Activated B cell treated with CpG ODN at 0.5 μM for 24 hours (primary cell): ENCODE results near the gene TMEM120A. TPM values are rescaled to one million over a fixed set of nuclear protein-coding genes. Genes with fewer than 3 reads are reported as not detected.
A peak's percentile ranks its signal among the peaks of the same experiment; 100 is the strongest.

ENCODE experiments used
- ATAC-seq: fragments of 200-7000 bp; cut with Tn5 transposase; one replicate; pipeline ENCODE4 v1.10.0; 2021; ENCODE audit warnings: low read depth, mild to moderate bottlenecking, moderate library complexity
- CTCF ChIA-PET: fragments of 350-600 bp; sonication (Branson Sonifier 250); formaldehyde crosslinking; loops from one replicate; lab custom pipeline; 2021; ENCODE audit warnings: antibody characterized with exemption; lab: Charles Lee
- POLR2A ChIA-PET: fragments of 350-600 bp; sonication (Branson Sonifier 250); formaldehyde crosslinking; loops from one replicate; lab custom pipeline; 2021; ENCODE audit warnings: antibody characterized with exemption; lab: Charles Lee
- DNase-seq: peaks from one replicate; pipeline ENCODE4 v3.0.0; 2022
- H3K27ac Mint-ChIP-seq: one replicate; pipeline ENCODE4 v1.8.0; 2020; ENCODE audit warnings: mixed read lengths
- H3K27me3 Mint-ChIP-seq: one replicate; pipeline ENCODE4 v1.8.0; 2021; ENCODE audit warnings: mixed read lengths
- H3K36me3 Mint-ChIP-seq: one replicate; pipeline ENCODE4 v1.8.0; 2021; ENCODE audit warnings: low read depth, mixed read lengths
- H3K4me1 Mint-ChIP-seq: one replicate; pipeline ENCODE4 v1.8.0; 2021; ENCODE audit warnings: mixed read lengths
- H3K4me3 Mint-ChIP-seq: one replicate; pipeline ENCODE4 v1.8.0; 2020; ENCODE audit warnings: mild to moderate bottlenecking, mixed read lengths
- H3K9me3 Mint-ChIP-seq: one replicate; pipeline ENCODE4 v1.8.0; 2020; ENCODE audit warnings: mixed read lengths
- intact Hi-C: fragments of 100-400 bp; cut with micrococcal nuclease; formaldehyde crosslinking; loops from one replicate; pipeline ENCODE4 v1.15.1; 2024
- total RNA-seq: library from RNA; stranded (reverse); gene quantifications from 2 replicates; pipeline ENCODE4 v1.2.3, GENCODE V29; 2022
- TF ChIP-seq, protein P1 (sequence below): fragments of 200-600 bp; IDR thresholded peaks from one replicate; pipeline ENCODE4 v1.8.0; 2022; ENCODE audit warnings: antibody characterized with exemption, mild to moderate bottlenecking

The TMEM120A gene
- total RNA-seq, 1 donor from 2014 or later = 104 TPM

GRCh38 chr7:75995996-75996395 lies 1.6 kb upstream of the TMEM120A start:
- no peak for DNase-seq
- H3K4me3 Mint-ChIP-seq = peak overlapping the region; percentile 38
- ChIA-PET CTCF (no interaction called here), POLR2A (interaction anchor here (1.2 kb wide), 1 partner anchor 13 kb away, joined by 10 read pairs; no protein-coding TSS in a partner anchor)
- no peaks in the 10 kb centered on the region for H3K9me3 Mint-ChIP-seq
- H3K36me3 Mint-ChIP-seq = peaks cover 26% of the 10 kb centered on the region
- intact Hi-C loops = loop anchor here (2.0 kb wide), 2 partner anchors 53 to 117 kb away; partner anchors contain the start of genes MDH2 and RHBDD2
- no peaks in the 10 kb centered on the region for H3K27me3 Mint-ChIP-seq
- no peak for ATAC-seq
- no peak overlapping the region for H3K27ac Mint-ChIP-seq
- TF ChIP-seq, protein P1, sequence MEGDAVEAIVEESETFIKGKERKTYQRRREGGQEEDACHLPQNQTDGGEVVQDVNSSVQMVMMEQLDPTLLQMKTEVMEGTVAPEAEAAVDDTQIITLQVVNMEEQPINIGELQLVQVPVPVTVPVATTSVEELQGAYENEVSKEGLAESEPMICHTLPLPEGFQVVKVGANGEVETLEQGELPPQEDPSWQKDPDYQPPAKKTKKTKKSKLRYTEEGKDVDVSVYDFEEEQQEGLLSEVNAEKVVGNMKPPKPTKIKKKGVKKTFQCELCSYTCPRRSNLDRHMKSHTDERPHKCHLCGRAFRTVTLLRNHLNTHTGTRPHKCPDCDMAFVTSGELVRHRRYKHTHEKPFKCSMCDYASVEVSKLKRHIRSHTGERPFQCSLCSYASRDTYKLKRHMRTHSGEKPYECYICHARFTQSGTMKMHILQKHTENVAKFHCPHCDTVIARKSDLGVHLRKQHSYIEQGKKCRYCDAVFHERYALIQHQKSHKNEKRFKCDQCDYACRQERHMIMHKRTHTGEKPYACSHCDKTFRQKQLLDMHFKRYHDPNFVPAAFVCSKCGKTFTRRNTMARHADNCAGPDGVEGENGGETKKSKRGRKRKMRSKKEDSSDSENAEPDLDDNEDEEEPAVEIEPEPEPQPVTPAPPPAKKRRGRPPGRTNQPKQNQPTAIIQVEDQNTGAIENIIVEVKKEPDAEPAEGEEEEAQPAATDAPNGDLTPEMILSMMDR = no peak
- H3K4me1 Mint-ChIP-seq = peaks cover 26% of the 10 kb centered on the region

DNA sequence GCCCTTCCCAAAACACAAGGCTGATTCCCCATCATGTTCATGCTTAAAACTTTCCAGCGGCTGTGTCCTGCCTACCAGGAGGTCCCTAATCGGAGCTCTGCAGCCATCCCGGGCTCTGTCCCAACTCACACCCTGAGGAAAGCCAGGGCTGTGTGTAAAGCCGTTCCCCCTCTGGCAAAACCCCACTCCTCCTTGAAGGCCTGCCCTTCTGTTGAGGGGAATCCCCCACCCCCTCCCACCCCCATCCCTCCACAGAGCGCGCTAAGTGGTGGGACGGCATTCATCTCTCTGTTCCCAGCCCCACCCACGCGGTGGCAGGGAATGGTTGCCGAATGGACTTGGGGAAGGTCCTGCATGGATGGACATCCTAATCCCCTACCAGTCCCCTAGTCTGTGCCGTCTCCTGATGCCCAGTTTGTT lies 667 bp upstream of the TMEM120A start:
- Mint-ChIP-seq H3K27ac (no peak overlapping the region), H3K4me3 (peak overlapping the region; percentile 81), H3K27me3 (no peaks in the 10 kb centered on the region), H3K36me3 (peaks cover 27% of the 10 kb centered on the region), H3K4me1 (peaks cover 33% of the 10 kb centered on the region), H3K9me3 (no peaks in the 10 kb centered on the region)
- intact Hi-C loops = loop anchor here (2.0 kb wide), 2 partner anchors 54 to 116 kb away; partner anchors contain the start of genes MDH2 and RHBDD2
- TF ChIP-seq, protein P1 = no peak
- ChIA-PET POLR2A (interaction anchor here (0.6 to 2.0 kb wide), 5 partner anchors 13 to 359 kb away, joined by 3 to 6 read pairs (median 4); partner anchors contain the start of genes RHBDD2 and STYXL1), CTCF (no interaction called here)
- no peak for DNase-seq
- no peak for ATAC-seq

DNA sequence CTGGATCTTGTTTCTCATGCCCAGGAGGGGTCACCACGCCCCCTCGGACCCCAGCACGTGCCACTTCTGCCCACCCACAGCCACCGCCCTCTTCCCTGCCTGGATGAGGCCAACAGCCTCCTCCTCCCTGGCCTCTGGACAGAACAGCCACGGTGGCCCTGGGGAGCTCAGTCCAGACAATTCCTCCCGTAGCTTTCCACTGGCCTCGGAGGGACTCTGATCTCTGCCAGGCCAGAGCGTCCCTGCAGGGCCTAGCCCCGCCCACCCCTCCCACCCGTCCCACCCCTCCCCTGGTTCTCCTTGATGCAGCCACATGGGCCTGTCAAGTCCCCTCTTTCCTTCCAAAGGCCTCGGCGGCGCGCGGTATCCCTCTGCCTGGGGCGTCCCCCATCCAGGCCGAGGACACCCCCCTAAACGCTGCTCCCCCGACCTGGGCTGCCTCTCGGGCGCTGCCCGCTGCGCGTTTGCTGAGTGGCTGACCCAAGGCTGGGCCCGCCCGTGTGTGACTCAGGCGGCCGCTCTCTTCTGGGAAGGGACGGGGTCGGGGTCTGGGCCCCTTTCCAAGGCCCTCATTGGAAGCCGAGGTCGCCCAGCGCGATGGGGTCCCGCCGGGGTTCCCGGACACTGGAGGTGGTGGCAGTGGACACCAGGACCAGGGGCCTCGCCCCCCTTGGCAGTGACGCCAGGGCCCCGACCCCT lies 557 bp downstream of the TMEM120A start:
- Mint-ChIP-seq H3K4me3 (peak overlapping the region; percentile 81), H3K36me3 (peaks cover 29% of the 10 kb centered on the region), H3K9me3 (no peaks in the 10 kb centered on the region), H3K27me3 (no peaks in the 10 kb centered on the region), H3K4me1 (peaks cover 42% of the 10 kb centered on the region), H3K27ac (peak overlapping the region; percentile 25)
- TF ChIP-seq, protein P1 = no peak
- POLR2A ChIA-PET = interaction anchor here (0.8 to 2.0 kb wide), 7 partner anchors 11 to 115 kb away, joined by 3 to 10 read pairs (median 4); partner anchors contain the start of genes MDH2, POR, RHBDD2 and STYXL1
- CTCF ChIA-PET = no interaction called here
- DNase-seq = no peak
- ATAC-seq = peak; percentile 1
- intact Hi-C loops = loop anchor here (1.0 to 5.0 kb wide), 5 partner anchors 55 to 363 kb away; partner anchors contain the start of genes HSPB1, MDH2, POR and RHBDD2

DNA sequence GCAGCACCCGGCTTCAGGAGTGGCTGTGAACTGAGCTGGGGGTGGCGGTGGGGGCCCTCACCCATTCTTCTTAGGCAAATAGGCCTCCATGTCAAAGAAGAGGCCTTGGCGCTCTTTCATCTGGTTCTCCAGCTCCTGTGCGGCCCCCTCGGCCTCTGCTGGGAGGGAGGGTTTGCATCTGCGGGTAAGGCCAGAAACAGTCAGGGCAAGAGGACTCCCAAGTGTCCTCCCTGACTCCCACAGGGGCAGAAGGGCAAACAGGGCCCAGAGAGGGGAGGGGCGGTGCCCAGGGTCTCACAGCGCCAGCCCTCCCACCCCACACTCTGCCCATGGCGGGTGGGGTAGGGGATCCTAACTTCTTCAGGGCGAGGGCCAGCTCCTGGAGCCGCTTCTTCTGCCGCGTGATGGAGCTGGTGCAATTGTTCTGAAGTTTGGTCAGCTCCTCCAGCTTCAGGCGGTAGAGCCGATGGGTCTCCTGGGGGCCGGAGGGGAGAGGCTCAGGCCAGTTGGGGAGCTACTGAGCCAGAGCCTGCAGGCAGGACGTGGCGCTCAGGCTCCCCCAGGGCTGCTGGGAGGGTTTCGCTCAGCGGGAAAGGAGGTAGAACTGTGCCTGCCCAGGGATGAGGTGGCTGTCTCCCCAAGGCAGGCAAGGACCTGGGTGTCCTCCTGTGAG lies 2.2 kb downstream of the TMEM120A start:
- Mint-ChIP-seq H3K9me3 (no peaks in the 10 kb centered on the region), H3K36me3 (peaks cover 33% of the 10 kb centered on the region), H3K4me3 (no peak overlapping the region), H3K4me1 (peaks cover 46% of the 10 kb centered on the region), H3K27me3 (no peaks in the 10 kb centered on the region), H3K27ac (no peak overlapping the region)
- TF ChIP-seq, protein P1 = no peak
- DNase-seq (no peak), ATAC-seq (no peak)
- POLR2A ChIA-PET = interaction anchor here (1.5 to 2.0 kb wide), 2 partner anchors 55 to 77 kb away, joined by 3 to 10 read pairs; partner anchors contain the start of genes MDH2, POR and STYXL1
- CTCF ChIA-PET = no interaction called here
- intact Hi-C loops = loop anchor here (5.0 kb wide), 2 partner anchors 310 to 365 kb away; partner anchors contain the start of genes HSPB1 and YWHAG
